ENCODE measurements around the gene CHMP5.

CHMP5 gene

DNA sequence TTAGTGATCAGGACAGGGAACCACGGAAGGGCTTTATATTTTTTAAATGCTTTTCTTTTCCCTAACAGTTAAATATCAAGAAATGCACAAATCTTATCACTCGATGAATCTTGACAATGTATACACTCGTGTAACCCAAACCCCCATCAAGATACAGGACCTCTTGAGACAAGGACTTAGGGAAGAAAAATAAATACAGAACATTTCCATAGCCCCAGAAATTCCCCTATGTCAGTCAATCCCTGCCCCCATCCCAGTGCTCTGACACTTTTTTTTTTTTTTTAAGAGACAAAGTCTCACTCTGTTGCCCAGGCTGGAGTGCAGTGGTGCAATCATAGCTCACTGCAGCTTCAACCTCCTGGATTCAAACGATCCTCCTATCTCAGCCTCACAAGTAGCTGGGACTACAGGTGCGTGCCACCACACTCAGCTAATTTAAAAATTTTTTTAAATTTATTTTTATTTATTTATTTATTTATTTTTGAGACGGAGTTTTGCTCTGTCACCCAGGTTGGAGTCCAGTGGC, 22.2 kb upstream of the CHMP5 start:
- in situ Hi-C loops (cut with MboI; ENCODE audit: low sequenced_read_pairs): no loop called here

DNA sequence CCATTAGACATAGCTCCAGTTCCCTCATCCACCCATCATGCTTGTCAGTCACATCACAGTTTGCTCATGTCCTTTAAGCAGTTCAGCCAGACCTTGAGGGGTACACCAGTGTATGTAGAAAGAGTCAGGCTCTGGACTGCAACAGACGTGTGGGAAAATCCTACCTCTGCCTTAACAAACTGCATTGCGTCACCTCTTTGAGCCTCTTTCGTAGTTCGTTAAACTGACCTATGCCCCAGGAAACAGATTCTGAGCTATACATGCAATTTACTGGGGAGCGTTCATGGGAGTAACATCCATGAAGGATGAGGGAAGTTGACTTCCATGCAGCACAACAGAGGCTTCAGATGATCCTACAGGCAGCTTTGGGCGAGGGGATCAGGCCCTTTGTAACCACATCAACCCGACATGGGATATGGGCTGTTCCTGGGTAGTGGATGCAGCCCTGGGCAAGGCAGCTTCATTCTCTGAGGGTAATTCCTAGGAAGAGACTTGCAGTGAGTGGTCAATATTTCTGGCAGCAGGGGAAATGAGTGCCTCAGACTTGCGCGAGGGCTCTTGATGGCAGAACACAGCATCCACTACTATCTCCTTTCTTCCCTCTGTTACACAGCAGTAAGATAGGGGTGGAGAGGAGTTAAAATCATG, 20.6 kb upstream of the CHMP5 start:
- in situ Hi-C loops (cut with MboI; ENCODE audit: low sequenced_read_pairs): no loop called here

GRCh38 chr9:33245341-33245740, 19.5 kb upstream of the CHMP5 start:
- in situ Hi-C loops (cut with MboI; ENCODE audit: low sequenced_read_pairs): no loop called here

GRCh38 chr9:33246269-33246860, 18.5 kb upstream of the CHMP5 start:
- in situ Hi-C loops (cut with MboI; ENCODE audit: low sequenced_read_pairs): no loop called here

GRCh38 chr9:33248606-33249005, 16.2 kb upstream of the CHMP5 start:
- in situ Hi-C loops (cut with MboI; ENCODE audit: low sequenced_read_pairs): no loop called here

DNA sequence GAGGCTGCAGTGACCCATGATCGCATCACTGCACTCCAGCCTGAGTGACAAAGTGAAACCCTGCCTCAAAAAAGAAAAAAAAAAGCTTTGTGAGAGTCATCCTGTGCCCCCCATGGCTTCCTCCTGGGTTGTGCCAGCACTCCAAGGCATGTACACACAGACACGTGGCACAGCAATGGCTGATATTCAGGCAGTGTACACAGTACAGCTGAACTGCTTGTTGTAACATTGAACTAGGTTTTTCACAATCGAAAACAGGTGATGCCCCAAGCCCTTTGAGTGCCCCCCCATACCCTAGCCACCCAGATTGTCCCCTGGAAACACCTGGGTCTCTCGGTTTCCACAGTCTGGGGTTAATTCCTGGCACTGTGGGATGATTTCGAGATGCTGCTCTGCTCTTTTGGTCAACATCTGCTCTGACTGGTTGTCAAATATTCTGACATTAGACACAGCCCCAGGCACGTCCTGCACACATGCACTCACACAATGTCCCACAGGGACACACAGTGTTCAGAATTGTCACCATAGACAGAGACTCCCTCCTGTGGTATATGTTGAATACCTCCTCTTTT, 15.7 kb upstream of the CHMP5 start:
- in situ Hi-C loops (cut with MboI; ENCODE audit: low sequenced_read_pairs): no loop called here

GRCh38 chr9:33249983-33250382, 14.9 kb upstream of the CHMP5 start:
- in situ Hi-C loops (cut with MboI; ENCODE audit: low sequenced_read_pairs): no loop called here

DNA sequence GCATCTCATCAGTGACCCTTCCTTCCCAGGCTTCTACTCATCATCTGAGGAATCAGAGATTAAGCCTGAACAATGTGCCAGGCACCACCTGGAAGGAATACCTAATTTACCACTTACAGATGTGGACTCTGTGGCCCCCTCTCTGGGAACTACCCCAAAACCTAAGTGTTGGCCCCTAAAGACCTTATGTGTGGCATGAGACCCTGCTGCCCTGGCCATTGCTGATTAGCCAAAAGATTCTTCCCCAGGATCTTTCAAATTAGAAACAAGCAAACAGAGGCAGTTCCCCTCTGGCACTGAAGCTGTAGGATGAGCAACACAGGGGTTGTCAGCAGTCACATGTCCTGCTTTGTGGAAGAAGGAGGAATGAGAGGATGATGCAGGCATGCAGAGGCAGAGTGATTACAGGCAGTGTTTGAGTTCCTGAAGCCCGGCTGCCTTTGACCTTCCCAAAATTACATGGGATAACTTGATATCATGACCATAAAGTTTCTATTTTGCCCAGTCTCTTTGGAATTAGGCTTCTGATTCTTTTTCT, 14.3 kb upstream of the CHMP5 start:
- in situ Hi-C loops (cut with MboI; ENCODE audit: low sequenced_read_pairs): no loop called here

DNA sequence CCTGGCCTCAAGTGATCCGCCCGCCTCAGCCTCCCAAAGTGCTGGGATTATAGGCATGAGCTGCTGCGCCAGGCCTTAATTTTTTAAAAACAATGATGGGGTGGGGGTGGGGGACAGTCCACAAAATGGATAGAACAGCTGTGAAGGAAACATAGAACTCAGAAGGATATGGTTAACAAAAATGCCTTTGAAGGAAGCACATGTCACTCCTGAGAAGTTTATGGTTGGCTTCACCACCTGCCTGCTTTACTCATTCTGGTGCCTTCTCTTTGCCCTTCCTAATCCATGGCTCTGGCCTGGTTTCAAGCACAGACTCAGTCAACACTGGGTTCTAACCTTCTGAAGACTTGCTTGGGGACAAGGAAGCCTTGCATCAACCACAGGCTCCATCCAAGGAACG, 10.6 kb upstream of the CHMP5 start:
- in situ Hi-C loops (cut with MboI; ENCODE audit: low sequenced_read_pairs): no loop called here

DNA sequence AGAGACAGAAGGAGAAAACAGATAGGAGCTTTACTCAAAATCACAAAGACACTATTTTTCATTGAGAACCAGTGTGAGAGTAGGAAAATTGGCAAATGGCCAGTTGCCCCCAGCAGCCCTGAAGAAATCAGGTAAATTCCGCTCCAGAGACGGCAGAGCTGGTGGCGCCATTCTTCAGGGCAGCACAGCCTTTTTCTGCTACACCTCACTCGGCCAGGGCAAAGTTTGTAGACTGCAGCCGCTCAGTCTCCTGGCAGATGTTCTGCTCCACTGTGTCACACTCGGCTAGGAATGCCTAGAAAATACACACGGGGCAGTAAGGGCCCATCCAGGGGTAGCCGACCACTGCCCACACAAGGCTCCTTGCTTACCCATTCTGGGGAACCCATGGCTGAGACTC, 9.8 kb upstream of the CHMP5 start:
- in situ Hi-C loops (cut with MboI; ENCODE audit: low sequenced_read_pairs): no loop called here

- in situ Hi-C loops (cut with MboI; ENCODE audit: low sequenced_read_pairs): no loop called here
These were observed 9.4 kb upstream of the CHMP5 start for GRCh38 chr9:33255471-33255870.

DNA sequence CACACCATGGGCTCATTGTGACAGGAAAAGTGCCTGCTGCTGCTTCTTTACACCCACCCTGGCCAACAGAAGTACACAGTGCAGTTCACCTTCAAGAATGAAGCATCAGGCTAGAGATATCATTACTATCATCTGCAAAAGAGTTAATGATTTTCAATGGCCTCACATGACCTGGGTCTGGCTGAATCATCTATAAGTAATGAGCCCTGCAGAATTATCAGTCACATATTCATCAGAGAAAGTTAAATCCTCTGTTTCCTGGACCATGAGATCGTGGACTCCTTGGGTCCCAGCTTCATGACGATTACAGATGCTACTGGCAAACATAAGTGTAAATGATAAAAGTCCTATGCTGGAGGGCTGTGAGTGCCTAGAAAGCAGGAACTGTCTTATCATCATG, 8.6 kb upstream of the CHMP5 start:
- in situ Hi-C loops (cut with MboI; ENCODE audit: low sequenced_read_pairs): no loop called here

DNA sequence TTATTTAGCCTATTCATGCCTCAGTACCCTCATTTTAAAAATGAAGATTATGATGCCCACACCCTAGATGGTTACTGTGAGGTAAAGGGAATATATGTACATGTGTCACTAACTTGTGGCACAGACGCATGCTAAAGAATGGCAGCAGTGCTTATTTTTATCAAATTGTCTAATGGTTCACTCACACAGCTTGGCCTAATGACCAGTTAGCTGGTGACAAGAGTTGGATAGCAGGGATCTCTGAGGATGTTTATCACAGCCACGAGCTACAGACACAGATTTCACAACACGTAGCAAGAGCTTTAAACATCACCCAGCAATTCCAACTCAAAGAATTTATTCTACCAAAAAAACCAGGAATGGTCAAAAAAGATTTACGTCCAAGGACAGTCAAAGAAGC, 7.6 kb upstream of the CHMP5 start:
- in situ Hi-C loops (cut with MboI; ENCODE audit: low sequenced_read_pairs): no loop called here

DNA sequence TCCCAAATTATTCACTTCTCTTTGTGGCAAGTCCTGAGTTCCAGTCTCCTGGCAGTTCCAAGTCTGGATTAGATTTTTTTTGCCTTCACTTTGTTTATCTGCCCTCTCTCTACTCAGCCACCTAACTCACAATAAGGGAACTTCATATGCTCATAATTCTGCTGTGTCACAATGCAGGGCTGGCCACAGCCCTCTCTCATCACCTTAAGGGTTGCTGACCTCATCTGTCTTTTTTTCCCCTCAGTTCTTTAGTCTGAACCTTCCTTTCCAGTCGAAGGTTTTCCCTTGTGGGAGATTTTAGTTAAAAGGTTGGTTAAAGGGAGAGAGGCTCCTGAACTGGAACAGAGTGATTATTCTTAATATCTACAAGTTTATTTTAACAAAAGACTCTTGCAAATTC, 4.5 kb upstream of the CHMP5 start:
- in situ Hi-C loops (cut with MboI; ENCODE audit: low sequenced_read_pairs): no loop called here

DNA sequence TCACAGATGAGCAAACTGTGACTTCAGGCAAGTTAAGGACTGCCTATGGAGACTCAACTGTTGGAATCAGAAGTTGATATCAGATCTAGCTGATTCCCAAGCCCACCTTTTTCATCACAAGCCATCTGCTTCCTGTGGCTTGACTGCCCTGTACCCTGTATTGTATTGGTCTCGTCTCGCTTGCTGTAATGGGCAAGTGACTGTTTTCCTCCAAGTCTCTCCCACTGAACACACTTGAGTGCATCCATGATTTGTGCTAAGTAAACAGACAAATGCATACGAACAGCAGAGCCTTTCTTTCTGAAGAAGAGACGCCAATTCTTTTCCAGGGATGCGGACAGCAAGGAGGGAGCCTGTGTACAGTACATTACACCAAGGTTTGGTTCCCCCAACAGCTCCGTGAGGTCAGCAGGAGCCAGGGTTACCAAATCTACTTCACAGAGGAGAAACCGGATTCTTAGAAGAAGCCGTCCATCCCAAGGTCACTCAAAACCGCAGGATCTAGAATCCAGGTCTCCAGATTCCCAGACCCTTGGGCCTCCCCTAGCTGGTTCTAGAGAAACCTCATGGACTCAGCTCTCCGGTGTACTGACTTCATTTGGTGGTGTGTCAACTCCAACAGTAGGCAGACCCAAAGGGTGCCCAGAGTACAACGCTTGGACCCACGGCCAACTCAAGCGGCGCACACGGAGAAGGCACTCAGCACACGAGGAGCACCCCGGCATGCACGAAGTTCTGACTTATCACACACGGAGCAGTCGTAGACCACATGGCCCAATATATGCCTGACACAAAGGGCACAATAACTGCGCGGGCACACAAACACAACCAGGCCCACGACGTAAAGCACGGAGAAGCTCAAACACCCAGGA, 1.5 kb upstream of the CHMP5 start:
- in situ Hi-C loops (cut with MboI; ENCODE audit: low sequenced_read_pairs): no loop called here

GRCh38 chr9:33264003-33264472, 811 bp upstream of the CHMP5 start:
- in situ Hi-C loops (cut with MboI; ENCODE audit: low sequenced_read_pairs): no loop called here

DNA sequence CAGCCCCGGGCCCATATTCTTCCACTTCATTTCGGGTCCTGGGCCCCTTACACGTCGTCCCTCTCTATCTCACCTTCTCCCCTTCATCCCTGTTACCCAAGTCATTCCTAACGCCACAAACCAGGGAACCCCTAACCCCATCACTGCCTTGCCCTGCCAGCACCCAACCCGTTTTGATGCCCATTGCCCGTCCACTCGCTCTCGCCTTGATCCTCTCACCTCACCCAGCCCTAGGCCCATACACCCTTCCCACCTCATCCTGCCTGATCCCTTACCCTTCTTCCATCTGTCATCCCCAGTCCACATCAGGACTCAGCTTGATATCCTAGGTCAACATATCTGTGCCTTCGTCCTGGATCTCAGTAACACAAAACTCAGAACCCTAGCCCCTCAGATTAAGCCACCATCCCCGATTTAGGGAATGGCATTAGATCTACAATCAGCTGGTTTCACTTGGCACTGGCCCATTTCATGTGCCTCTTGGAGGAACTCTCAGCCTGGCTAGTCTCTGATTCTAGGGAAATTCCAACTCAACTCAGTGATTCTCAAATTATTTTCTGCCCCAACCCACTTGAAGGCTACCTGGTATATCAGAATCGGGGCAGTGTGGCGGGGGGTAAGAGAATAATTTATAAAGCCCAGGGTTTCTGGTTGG, 489 bp downstream of the CHMP5 start:
- in situ Hi-C loops (cut with MboI; ENCODE audit: low sequenced_read_pairs): no loop called here

- in situ Hi-C loops (cut with MboI; ENCODE audit: low sequenced_read_pairs): no loop called here
These were observed 2.4 kb downstream of the CHMP5 start for GRCh38 chr9:33267151-33267767.

- in situ Hi-C loops (cut with MboI; ENCODE audit: low sequenced_read_pairs): no loop called here
These were observed 5.3 kb downstream of the CHMP5 start for GRCh38 chr9:33270146-33270545.

GRCh38 chr9:33272061-33272460, 7.2 kb downstream of the CHMP5 start:
- in situ Hi-C loops (cut with MboI; ENCODE audit: low sequenced_read_pairs): no loop called here

Data from HL-60/S4 treated with phorbol 12-myristate 13-acetate at 8.2 ng/mL for 4 days and 3 days (cell line).